ENCODE data around the gene NFRKB.

GRCh38 chr11:129846508-129847335 lies 48.7 kb downstream of the NFRKB start:
- TF ChIP-seq BCL3 (IDR thresholded peaks at IDR 0.05; ENCODE audit: borderline replicate concordance, insufficient read depth, low read depth, low read length, poor library complexity, severe bottlenecking) = no peak
- no peak for TF ChIP-seq KDM1A (IDR thresholded peaks at IDR 0.05; ENCODE audit: borderline replicate concordance)
- TF ChIP-seq SIN3A (IDR thresholded peaks at IDR 0.05; ENCODE audit: low read depth, low read length) = no peak

Data from GM12878 (cell line).